SJSA1 (cell line): ENCODE results near the gene MED25. TPM values are rescaled to one million over a fixed set of nuclear protein-coding genes. Genes with fewer than 3 reads are reported as not detected.

Experiments
- DNase-seq, 2 experiments: peaks; one replicate each; pipeline ENCODE4 v3.0.0-alpha.2; 2015 to 2020; ENCODE audit warnings: low spot score in 2 of 2, low read depth in 1 of 2
- H3K27ac ChIP-seq: fragments of 250-450 bp; sonication (Bioruptor Pico); 2 replicates; pipeline ENCODE4 v1.5.1; 2020; ENCODE audit warnings: mild to moderate bottlenecking, moderate library complexity
- H3K27me3 ChIP-seq: fragments of 250-450 bp; sonication (Bioruptor Pico); replicated peaks from 2 replicates; pipeline ENCODE4 v1.5.1; 2020; ENCODE audit warnings: mild to moderate bottlenecking, moderate library complexity
- H3K36me3 ChIP-seq: fragments of 250-450 bp; sonication (Bioruptor Pico); 2 replicates; pipeline ENCODE4 v1.5.1; 2020; ENCODE audit warnings: mild to moderate bottlenecking
- H3K4me1 ChIP-seq: fragments of 250-450 bp; sonication (Bioruptor Pico); replicated peaks from 2 replicates; pipeline ENCODE4 v1.6.1; 2021; ENCODE audit warnings: mild to moderate bottlenecking
- H3K4me3 ChIP-seq: fragments of 250-450 bp; sonication (Bioruptor Pico); 2 replicates; pipeline ENCODE4 v1.5.1; 2020; ENCODE audit warnings: mild to moderate bottlenecking
- H3K9me3 ChIP-seq: fragments of 250-450 bp; sonication (Bioruptor Pico); replicated peaks from 2 replicates; pipeline ENCODE4 v1.5.1; 2020; ENCODE audit warnings: mild to moderate bottlenecking
- total RNA-seq: library from RNA; depleted of rRNA; stranded (reverse); fragments of >200 nt; shearing (Covaris generic); gene quantifications from 2 replicates; pipeline ENCODE4 v1.2.3, GENCODE V29; 2014; rRNA removed

Gene MED25
- total RNA-seq, 1 experiment from 2014 or later = 13.2 TPM

DNA sequence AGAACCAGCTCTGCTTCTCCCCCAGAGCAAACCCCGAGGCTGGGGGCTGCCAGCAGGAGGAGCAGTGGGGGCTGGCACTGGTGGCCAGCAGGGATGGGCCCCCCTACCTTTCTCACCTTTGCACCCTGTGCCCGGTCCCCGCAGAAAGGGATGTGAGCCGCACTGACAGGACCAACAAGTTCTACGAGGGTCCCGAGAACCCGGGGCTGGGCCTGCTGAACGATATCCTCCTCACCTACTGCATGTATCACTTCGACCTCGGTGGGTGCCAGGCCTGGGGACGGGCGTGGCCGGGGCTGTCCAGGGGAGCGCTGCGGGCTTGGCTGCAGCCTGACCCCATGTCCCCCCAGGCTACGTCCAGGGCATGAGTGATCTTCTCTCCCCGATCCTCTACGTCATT lies 66.0 kb downstream of the MED25 start:
- Histone ChIP-seq H3K27me3 (no peaks in the 10 kb centered on the region), H3K4me3 (no peak overlapping the region), H3K4me1 (no peaks in the 10 kb centered on the region), H3K9me3 (peaks cover 7% of the 10 kb centered on the region; the same call in 1 of the 2 replicates), H3K36me3 (peaks cover 49% of the 10 kb centered on the region), H3K27ac (no peak overlapping the region)
- no peak for DNase-seq

GRCh38 chr19:49884760-49885159 lies 66.7 kb downstream of the MED25 start:
- H3K4me1 ChIP-seq = no peaks in the 10 kb centered on the region
- peaks cover 7% of the 10 kb centered on the region; the same call in 1 of the 2 replicates for H3K9me3 ChIP-seq
- H3K4me3 ChIP-seq = no peak overlapping the region
- H3K36me3 ChIP-seq = peaks cover 47% of the 10 kb centered on the region
- DNase-seq = no peak
- no peak overlapping the region for H3K27ac ChIP-seq
- no peaks in the 10 kb centered on the region for H3K27me3 ChIP-seq

Other genes starting within 250 kb of the MED25 start
- 129 and 140 TPM in 2 replicates for gene NOSIP, start 237.7 kb upstream of the MED25 start, total RNA-seq
- not detected in 2 replicates for gene PRRG2, start 237.0 kb upstream of the MED25 start, total RNA-seq
- 0.66 and 2.6 TPM in 2 replicates for gene PRR12, start 227.1 kb upstream of the MED25 start, total RNA-seq
- 8.1 and 30.6 TPM in 2 replicates for gene RRAS, start 178.1 kb upstream of the MED25 start, total RNA-seq
- gene SCAF1, start 176.1 kb upstream of the MED25 start, total RNA-seq = 23.2 and 27.3 TPM in 2 replicates
- gene IRF3, start 152.4 kb upstream of the MED25 start, total RNA-seq = 56.9 and 61.4 TPM in 2 replicates
- gene BCL2L12, start 152.4 kb upstream of the MED25 start, total RNA-seq = 9.5 and 16.2 TPM in 2 replicates
- gene PRMT1, start 141.0 kb upstream of the MED25 start, total RNA-seq = 208 and 421 TPM in 2 replicates
- 0.58 TPM in 1 of 2 replicates, not detected in the other for gene ADM5, start 128.7 kb upstream of the MED25 start, total RNA-seq
- 0.05 TPM in 1 of 2 replicates, not detected in the other for gene CPT1C, start 127.2 kb upstream of the MED25 start, total RNA-seq
- gene TSKS, start 55.0 kb upstream of the MED25 start, total RNA-seq = not detected in 2 replicates
- 87.8 and 103 TPM in 2 replicates for gene AP2A1, start 51.3 kb upstream of the MED25 start, total RNA-seq
- gene FUZ, start 5.0 kb upstream of the MED25 start, total RNA-seq = 3.4 and 10.0 TPM in 2 replicates
- 65.8 and 98.0 TPM in 2 replicates for gene PTOV1, start 32.9 kb downstream of the MED25 start, total RNA-seq
- 19.6 and 35.0 TPM in 2 replicates for gene PNKP, start 49.3 kb downstream of the MED25 start, total RNA-seq
- 2.5 and 8.8 TPM in 2 replicates for gene AKT1S1, start 59.1 kb downstream of the MED25 start, total RNA-seq
- 2.2 and 3.9 TPM in 2 replicates for gene TBC1D17, start 59.4 kb downstream of the MED25 start, total RNA-seq
- 0.18 TPM in 1 of 2 replicates, not detected in the other for gene IL4I1, start 78.6 kb downstream of the MED25 start, total RNA-seq
- gene ATF5, start 110.9 kb downstream of the MED25 start, total RNA-seq = 14.8 and 19.9 TPM in 2 replicates
- 64.8 and 80.3 TPM in 2 replicates for gene NUP62, start 111.2 kb downstream of the MED25 start, total RNA-seq
- not detected in 2 replicates for gene SIGLEC11, start 142.9 kb downstream of the MED25 start, total RNA-seq
- 13.9 and 33.2 TPM in 2 replicates for gene VRK3, start 207.1 kb downstream of the MED25 start, total RNA-seq
- 8.0 and 14.0 TPM in 2 replicates for gene ZNF473, start 207.7 kb downstream of the MED25 start, total RNA-seq